H1 (cell line): Measurements from ENCODE around the gene MOB4. TPM values are rescaled to one million over a fixed set of nuclear protein-coding genes. Genes with fewer than 3 reads are reported as not detected.

Experiments
- EZH2 ChIP-seq: fragments of 200-600 bp; sonication (generic); IDR thresholded peaks from 2 replicates; pipeline ENCODE4 v1.7.1; 2012; ENCODE audit warnings: low read depth, mild to moderate bottlenecking, moderate library complexity, low read length, inconsistent platforms; ENCODE audit not compliant: severe bottlenecking
- MAX ChIP-seq: IDR thresholded peaks from 2 replicates; pipeline ENCODE4 v1.6.1; 2012; ENCODE audit warnings: inconsistent platforms
- polyA plus RNA-seq, 7 experiments: library from polyadenylated mRNA; depleted of rRNA in 3 of 7; stranded (reverse) in 5 of 7; unstranded in 2 of 7; fragments of >200 nt in 5 of 7; fragments of 200-250 nt in 2 of 7; gene quantifications; 1 replicate in 5 of 7; 2 replicates in 1 of 7; 4 replicates in 1 of 7; pipeline versions ENCODE4 v1.2.1 to v1.2.3, GENCODE V29; 2011 to 2013; ENCODE audit warnings: missing spikeins in 2 of 7, mixed read lengths in 2 of 7
- total RNA-seq: library from RNA; stranded (reverse); fragmentation: NEBNext Ultra II Directional; extraction: Animal tissue kit (Norgen Biotek cat#: 25700); gene quantifications from 2 replicates; pipeline ENCODE4 v1.2.1, GENCODE V29; 2021

MOB4 gene
- total and polyA plus RNA-seq, 2 of the 8 experiments (the other 6 are each of a cell fraction or from before 2014, with no cell fraction given), result 51.5 to 54.2 TPM

DNA sequence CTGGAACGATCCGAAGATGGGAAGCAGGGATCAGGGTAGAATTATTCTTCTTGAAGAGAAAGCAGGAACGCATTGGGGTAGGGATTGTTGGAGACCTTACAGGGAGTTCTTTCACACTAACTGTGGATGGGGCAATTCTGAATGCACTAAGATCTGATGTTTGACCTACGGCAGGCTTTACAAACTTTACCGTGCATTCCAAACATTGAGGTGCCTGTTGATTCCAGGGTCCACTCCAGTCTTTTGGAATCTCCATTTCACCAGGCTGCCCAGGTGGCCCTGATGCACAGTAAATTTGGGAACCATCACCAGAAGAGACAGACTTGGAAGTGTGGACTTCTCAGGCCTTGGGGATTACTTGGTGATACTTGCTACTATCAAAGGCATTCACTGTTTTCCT, 82.6 kb downstream of the MOB4 start (continued):
- TF ChIP-seq MAX (no peak), EZH2 (no peak)
